NCI-H774 (cell line): Measurements from ENCODE around the gene ABT1.
"Not testable (repeated sequence)": the region's sequence is repeated elsewhere in the genome, so short reads cannot be mapped to it uniquely, and the experiment has no call there.

Experiments
- DNase-seq: peaks from one replicate; lab custom pipeline; 2025; lab: John Stamatoyannopoulos, UW

The ABT1 gene

DNA sequence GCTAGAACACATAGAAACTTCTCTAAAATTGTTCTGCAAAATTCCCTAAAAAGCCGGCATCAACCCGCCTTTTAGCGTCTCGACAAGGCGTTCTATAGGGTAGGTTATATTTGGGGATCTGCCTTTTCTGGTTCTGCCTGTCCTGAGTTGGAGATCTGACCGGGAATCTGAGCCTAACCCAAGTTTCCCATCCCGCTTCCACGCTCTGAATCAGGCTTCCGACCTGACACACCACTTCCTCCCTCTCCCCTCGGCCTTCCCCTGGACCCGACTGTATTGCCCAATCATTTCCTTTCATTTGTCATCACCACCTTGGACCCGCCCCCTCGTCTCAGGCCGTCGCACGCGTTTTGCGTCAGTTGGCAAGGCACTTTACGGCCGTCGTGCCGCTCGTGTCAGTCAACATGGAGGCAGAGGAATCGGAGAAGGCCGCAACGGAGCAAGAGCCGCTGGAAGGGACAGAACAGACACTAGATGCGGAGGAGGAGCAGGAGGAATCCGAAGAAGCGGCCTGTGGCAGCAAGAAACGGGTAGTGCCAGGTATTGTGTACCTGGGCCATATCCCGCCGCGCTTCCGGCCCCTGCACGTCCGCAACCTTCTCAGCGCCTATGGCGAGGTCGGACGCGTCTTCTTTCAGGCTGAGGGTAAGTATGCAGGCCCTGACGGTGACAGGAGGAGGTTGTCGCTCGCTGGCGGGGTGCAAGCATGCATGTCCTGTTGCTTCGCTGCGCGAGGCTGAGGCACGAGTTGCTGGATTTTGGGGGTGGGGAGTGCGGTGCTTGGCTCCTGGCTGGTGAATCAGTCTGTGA, at the start of gene ABT1:
Gene ABT1, plus strand, starts transcription at position 375 of the 810 bp plus-strand sequence. Its CDS starts 30 bp downstream, at position 405.
- DNase-seq = peak; percentile 96

DNA sequence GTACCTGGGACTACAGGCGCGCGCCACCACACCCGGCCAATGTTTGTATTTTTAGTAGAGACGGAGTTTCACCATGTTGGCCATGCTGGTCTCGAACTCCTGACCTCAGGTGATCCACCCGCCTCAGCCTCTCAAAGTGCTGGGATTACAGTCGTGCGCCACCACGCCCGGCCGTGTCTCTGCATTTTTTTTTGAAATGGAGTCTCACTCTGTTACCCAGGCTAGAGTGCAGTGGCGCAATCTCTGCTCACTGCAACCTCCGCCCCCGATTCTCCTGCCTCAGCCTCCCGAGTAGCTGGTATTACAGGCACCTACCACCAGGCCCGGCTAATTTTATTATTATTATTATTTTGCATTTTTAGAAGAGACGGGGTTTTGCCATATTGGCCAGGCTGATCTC, 49.4 kb upstream of the ABT1 start:
- not testable (repeated sequence) for DNase-seq

DNA sequence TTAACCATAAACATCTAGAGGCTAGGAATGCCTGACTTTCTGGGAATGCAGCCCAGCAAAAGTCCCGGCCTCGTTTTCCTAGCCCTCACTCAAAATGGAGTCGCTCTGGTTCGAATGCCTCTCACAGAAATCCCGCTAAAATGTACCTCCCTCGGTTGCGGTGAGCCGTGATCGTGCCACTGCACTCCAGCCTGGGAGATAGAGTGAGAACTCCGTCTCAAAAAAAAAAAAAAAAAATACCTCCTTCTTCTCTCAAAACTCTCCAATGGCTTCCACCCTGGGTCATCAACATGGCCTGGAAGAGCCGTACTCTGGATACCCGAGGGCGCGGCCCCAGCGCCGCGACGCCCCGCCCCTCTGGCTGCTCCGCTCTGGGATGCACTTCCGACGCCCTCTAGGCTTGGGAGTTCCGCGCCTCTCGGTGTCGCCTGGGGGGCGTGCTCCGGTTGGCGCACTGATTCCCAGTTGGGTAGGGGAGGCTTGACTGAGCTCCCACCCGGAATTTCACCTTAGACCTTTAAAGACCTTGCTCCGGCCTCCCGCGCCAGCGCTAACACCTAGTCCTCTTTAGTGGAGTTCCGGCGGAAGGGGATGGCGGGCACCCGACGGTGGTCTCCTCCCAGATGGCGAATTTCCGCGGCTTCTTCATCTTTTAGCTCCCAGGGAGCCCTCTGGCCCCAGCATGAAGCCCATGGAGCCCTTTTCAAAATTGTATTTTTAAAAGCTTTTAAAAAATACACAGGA, 46.3 kb upstream of the ABT1 start:
- DNase-seq = peak; percentile 51

DNA sequence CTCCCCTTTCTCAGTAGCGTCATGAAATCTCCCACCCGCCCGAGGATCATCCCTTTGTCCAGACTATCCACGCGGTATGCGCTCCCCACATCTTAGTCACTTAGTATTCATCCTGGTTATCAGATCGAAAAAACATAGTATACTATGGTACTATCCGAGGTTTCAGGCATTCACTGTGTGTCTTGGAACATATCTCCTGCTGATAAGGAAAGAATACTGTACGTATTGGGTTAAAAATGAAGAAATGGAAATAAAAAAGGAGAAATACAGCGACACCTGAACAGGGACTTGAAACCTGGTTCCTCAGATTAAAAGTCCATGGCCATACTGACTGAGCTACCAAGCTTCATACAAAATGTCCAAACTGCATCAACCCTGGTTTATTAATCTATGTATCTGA, 44.5 kb upstream of the ABT1 start:
- DNase-seq = no peak

DNA sequence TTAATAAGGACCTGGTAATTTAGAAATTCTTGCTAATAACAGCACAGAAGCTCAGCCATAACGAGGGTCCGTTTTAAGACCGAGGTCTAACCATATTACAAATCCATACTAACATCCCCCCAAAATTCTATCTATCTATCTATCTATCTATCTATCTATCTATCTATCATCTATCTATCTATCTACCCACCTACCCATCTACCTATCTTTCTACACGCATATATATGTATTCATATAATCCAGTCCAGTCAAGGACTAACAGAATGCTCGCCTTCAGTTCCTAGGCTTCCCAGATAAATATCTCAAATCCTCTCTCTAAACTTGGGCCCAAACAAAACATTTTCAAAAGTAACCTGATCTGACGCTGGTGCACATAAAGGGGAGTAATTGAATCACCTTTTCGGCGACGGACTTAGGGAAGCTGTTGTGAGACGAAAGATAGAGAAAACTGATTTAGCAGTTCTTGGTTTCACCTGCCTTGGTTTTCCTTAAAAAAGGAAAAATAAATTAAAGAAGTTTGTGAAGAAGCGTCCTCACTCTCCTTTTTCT, 44.0 kb upstream of the ABT1 start:
- no peak for DNase-seq

DNA sequence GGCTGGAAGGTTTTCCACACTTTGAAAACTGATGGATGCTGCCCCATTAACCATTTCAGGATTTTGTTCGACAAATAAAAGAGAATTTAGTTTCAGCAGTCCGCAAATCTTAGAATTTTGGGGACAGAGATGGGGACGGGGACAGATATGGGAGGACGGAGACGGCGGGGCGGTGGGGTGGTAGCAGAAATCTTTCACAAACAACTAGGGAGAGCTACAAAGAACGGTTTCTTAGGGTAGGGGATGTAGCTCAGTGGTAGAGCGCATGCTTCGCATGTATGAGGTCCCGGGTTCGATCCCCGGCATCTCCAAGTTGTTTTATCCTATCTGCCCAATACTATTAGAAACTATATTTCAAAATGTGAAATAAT, 43.5 kb upstream of the ABT1 start:
- peak; percentile 72 for DNase-seq

DNA sequence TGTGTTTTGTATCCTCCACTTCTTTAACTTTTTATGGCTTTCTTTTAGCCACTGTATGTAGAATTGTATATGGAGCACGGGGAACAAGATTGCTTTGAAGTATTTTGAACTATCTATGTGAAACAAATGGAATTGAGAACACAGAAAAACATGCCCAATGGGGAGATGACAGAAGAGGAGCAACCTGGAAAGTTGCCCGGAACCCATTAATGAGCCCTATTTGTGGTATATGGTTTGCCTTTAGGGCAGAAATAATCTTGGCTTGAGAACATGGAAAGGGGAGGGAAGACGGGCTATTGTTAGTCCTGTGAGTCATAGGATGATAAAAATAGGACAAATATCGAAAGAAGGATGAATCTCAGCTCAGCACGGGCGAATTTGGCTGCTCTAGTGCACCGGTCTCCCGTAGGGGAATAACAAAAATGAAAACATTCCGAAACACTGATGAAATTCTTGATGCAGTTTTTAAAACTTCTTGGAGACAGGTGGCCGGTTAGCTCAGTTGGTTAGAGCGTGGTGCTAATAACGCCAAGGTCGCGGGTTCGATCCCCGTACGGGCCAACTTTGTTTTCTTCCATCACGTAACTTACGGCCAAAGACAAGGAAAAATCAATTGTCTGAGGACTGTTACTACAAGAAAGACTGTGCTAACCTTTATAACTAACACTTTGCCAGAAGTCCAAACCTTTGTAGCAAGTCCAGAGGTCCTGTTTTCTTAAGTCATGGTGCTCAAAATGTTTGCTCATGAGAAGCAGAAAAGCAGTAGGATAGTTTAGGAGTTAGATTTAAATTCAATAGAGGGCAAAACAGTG, 42.9 kb upstream of the ABT1 start:
- DNase-seq = peak; percentile 73

DNA sequence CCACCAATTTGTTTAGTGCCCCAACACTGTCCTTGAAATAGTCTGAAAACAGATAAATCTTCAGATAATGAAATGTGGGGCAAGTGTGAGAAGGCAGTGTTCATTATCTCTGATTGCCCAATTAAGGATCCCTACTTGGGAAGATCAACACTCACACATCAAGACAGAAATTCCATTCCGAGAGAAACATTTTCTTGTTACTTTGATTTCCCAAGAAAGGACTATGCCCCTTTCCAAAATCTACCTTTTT, 42.4 kb upstream of the ABT1 start:
- no peak for DNase-seq

DNA sequence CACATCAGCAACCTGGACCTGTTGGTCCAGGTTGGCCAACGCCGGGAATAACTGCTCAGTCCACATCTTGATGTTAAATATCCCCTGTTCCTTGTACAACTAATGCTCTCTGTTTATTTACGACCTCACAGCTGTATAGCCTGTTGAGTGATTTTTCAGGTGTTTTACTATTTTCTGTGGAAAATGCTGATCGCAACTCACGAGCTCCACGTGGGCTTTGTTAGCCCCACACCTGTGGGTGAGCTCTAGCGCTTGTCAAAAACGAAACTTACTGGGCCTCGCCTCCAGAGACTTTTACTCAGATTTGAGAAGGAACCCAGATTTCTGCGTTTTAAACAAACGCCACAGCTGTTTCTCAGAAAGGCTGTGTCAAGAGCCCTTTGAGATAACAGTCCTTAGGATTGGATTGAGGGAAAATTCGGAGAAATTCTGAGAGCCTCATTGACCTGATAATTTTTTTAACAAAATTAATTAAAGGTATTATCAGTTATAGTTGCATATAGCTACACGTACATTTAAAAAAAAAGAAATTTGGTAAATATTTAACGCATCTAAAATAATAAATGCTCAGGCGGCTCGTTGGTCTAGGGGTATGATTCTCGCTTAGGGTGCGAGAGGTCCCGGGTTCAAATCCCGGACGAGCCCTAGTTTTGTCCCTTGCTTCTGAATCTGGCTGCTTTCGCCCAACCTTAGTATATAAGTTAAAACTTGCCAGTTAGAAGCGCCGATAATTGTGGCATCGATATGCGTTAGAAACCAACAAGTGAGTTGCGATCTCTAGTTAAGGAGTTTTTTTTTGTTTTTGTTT, 41.9 kb upstream of the ABT1 start:
- DNase-seq = peak; percentile 33

DNA sequence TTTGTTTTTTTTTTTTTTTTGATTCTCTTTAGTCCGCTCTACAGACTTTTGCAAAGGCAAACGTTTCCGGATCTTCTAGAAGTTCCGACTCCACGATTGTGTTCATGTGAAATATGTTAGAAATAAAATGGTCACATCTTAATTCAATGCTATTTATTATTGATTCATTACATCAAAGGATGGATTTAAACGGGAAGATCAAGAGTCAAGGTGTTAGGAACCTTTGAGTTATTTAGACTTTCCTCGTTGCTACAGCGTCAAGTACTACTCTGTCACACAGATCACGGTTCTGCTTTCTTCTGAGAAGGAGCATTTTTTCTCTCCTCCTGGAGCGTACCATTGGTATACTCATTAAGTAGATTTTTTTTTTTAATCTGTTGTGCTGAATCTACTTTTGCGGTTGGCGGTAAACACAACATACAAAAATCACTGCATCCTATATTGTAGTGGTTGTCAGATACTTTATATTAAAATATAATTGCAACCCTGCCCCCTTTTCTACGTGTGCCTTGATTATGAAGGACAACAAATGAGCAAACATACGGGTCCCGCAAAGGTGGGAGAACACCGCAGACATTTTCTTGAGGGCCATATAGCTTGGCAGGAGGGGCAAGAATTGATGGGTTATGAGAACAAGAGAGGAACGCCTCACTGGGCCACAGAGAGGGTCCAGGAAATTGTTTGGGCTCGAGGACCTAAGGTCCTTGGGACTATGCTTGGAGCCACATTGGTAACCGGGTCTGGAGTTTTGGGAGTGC, 41.1 kb upstream of the ABT1 start:
- DNase-seq = no peak

DNA sequence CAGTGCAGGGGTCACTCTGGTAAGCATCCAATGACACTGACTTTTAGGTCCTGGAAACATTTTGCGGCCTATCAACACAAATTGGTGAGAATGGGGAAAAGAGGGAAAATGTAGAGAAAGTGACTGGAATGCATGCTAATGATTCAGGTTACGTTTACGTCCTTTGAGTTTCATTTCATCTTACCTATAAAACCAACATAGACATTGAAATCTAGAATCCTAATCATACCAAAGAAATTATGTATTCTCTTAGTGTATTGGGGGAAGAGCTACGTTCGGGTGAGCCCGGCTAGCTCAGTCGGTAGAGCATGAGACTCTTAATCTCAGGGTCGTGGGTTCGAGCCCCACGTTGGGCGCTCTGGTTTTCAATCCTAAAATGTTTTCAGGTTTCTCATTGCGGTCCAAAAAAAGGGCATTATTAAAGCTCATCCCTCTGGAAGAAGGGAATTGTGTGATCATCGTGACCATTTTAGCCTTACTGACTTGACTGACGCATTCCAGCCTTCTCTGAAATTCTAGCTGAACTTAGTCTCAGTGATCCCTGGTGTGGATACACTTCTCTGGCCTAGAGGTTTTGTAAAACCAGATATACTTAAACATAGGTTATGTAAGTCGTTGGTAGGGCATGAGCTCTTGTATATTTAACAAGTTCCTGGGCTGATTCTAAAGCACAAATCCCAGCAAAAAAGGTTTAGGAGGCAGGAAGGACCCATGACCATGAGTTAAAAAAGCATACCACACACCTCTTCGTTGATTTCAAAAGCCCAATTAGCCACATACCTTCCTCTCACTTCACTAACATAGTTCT, 40.3 kb upstream of the ABT1 start:
- peak; percentile 71 for DNase-seq

DNA sequence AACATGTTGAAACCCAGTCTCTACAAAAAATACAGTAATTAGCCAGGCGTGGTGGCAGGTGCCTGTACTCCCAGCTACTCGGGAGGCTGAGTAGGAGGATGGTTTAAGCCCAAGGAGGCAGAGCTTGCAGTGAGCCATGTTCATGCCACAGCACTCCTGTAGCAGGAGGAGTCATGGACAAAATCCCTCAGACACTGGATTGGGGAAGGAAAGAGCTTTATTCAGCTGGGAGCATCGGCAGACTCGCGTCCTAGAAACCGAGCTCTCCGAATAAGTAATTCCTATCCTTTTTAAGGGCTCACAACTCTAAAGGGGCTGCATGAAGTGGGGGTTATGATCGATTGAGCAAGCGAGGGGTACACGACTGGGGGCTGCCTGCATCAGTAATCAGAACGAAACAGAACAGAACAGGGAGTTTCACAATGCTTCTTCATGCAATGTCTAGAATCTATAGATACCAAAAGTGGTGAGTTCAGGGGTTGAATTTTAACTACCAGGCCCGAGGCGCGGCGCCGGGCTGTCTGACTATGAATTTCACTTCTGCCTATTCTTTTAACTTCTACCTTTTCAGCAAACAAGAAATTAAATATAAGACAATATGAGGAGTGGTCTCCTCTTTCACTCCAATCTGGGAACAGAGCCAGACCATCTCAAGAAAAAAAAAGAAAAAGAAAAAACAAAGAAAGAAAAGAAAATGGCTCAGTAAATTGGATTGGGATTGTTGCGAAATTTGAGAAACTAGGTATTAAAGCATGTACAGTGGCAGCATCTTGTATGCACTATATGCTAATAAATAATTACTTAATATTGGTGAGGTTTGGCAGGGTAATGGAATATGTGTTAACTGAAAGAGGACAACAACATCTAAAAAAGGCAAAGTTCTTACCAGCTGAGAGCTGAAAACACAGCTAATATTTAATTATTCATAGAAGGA, 35.0 kb upstream of the ABT1 start:
- no peak for DNase-seq

DNA sequence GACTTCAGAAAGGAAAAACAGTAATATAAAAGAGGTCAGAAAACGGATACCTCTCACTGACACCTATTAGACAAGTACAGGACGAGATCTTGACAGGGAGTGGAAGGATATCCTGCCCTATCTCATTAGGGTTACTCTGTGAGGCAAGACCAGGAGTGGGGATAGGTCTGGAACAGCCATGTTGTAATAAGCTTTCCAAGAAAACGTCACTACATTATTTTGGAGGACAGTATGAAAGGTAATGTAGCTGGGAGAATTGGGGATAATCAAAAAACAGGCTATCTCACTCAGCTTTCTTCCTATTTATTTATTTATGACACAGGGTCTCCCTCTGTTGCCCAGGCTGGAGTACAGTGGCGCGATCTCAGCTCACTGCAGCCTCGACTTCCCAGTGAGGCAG, 33.3 kb upstream of the ABT1 start:
- no peak for DNase-seq

DNA sequence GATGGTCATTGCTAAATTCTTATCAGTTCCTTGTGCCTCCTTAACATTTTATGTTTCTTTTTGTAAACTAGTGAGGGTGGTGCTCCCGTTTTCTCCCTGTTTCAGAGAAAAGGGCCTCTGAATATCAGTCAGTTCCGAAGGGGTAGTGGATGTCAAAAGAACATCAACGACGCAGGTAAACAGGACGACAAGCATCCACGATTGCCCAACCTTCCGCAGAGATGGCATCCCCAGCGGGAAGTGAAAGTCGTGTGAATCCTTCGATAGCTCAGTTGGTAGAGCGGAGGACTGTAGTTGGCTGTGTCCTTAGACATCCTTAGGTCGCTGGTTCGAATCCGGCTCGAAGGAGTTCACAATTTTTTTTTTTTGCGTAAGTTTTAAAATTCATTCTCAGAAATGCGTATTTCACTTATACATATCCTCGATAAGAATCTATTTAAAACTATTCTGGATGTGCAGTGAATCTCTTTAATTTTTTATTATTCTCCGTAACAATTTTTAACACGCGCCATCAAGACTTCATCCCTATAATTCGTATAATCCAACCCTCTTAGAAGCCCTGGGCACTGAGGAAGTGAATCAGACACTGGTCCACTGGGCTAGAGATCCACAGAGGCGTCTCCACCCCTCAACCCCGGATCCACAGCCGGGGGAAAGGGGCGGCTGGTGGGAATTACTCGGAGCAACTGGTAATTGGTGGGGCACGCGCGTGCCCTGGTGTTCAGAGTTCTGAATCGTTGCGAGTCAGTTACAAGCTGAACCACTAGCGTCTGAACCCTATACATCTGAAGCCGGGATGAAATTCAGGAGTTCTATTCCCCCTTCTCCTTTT, 27.9 kb upstream of the ABT1 start:
- DNase-seq = peak; percentile 87

DNA sequence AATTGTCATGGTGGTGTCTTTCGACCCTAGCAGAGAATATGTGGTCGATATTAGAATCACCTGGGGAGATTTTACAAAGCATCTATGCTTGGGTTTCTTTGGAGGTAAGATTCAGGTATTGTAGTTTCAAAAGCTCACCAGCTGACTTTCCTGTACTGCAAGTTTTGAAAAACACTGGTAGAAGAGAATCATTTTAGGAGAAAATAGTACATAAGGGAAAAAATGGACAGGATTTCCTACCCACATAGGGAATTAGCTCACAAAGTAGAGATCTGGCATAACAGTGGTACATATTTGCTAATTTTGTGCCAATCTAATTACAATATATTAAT, 27.4 kb upstream of the ABT1 start:
- no peak for DNase-seq

DNA sequence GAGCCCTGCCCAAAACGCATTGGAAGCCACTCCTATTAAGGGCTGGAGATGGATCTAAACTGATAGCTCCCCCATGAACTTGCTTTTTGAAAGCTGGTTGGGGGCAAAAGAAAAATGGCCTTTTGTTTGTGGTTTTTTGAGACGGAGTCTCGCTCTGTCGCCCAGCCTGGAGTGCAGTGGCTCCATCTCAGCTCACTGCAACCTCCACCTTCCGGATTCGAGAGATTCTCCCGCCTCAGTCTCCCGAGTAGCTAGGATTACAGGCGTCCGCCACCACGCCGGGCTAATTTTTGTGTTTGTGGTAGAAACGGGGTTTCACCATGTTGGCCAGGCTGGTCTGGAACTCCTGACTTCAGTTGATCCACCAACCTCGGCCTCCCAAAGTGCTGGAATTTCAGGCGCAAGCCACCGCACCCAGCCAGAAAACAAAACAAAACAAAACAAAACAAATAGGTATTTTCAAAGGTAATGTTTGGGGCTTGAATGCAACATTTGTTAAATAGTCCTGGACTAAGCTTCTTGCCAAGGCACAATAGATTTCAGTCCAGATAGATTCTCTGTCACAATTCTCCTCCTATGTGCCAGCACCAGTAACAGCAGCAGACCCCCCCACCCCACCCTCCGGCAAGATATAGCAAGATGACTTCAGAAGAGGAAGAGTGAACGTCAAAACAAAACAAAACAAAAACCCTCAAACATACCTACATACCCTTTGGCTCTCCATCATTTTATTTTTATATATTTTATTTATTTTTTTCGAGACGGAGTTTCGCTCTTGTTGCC, 26.5 kb upstream of the ABT1 start:
- DNase-seq = no peak

DNA sequence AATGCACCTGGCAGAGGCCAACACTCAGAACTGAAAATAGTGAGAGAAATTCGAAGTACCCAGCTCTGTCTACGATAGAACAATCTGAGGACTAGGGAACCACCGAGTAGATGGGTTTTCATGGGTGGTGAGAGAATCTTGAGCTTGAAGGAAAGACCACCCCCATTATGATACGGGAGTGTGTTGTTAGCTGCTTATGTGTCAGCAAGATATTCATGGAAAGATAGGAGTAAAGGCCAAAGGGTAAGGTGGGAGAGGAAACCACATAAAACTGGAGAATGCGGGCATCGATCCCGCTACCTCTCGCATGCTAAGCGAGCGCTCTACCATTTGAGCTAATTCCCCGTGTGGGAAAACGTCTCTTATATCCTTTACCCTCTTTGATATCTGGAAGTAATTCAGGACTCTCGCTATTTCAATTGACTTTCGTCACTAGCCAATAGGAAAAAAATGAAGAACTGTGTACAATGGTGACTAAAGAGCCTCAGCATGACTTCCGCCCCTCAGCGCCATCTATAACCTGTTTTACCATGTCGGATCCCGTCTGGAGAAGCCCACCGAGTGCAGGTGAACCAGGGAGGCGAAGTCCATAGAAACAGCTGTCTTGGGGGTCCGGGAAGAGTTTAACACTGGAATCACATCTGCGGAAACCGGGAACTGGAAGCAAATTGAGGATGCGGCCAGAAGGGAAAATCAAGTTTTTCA, 25.0 kb upstream of the ABT1 start:
- DNase-seq = peak; percentile 89
